Measurements from ENCODE around the gene MYOCD.

DNA sequence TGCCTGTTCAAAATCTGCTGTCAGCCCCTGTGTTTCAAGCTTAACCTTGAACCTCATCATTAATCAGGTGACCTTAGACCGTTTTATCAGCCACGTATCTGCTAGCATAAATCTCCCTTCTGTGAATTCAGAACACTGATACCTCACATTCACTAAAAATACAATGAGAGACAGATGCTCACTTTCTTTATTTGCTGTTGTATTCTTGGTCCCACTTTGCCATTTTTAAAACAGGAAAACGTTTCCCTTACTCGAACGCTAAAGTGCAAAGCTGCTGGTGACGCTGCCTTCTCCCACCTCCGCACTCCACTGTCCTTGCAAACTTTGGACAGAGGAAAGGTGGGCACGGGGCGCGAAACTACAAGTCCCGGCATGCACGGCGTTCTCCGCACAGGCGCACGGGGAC, 123.4 kb downstream of the MYOCD start:
- TF ChIP-seq, protein P1, sequence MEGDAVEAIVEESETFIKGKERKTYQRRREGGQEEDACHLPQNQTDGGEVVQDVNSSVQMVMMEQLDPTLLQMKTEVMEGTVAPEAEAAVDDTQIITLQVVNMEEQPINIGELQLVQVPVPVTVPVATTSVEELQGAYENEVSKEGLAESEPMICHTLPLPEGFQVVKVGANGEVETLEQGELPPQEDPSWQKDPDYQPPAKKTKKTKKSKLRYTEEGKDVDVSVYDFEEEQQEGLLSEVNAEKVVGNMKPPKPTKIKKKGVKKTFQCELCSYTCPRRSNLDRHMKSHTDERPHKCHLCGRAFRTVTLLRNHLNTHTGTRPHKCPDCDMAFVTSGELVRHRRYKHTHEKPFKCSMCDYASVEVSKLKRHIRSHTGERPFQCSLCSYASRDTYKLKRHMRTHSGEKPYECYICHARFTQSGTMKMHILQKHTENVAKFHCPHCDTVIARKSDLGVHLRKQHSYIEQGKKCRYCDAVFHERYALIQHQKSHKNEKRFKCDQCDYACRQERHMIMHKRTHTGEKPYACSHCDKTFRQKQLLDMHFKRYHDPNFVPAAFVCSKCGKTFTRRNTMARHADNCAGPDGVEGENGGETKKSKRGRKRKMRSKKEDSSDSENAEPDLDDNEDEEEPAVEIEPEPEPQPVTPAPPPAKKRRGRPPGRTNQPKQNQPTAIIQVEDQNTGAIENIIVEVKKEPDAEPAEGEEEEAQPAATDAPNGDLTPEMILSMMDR (IDR thresholded peaks at IDR 0.05): no peak
- no peak for TF ChIP-seq SIN3A (IDR thresholded peaks at IDR 0.05; ENCODE audit: borderline replicate concordance, insufficient read depth, low read depth, low read length)

Data from Panc1 (cell line).